IMR-90 (cell line): ENCODE measurements around the gene PFN1. TPM values are rescaled to one million over a fixed set of nuclear protein-coding genes. Genes with fewer than 3 reads are reported as not detected.

Source experiments
- ATAC-seq: fragments of 200-7000 bp; cut with Tn5 transposase; 2 replicates; pipeline ENCODE4 v1.9.1; 2020; ENCODE audit warnings: low read depth, mild to moderate bottlenecking, moderate library complexity
- BruUV-seq: library from RNA; stranded (reverse); fragments of 400-500 nt; replicated peaks from 2 replicates; lab custom pipeline; 2021; lab: Mats Ljungman, UMichigan
- CTCF ChIA-PET: fragments of 300-600 bp; formaldehyde crosslinking; extraction: SDS; loops from one replicate; lab custom pipeline; 2021; ENCODE audit warnings: antibody characterized with exemption; lab: Yijun Ruan, JAX
- POLR2A ChIA-PET: fragments of 300-600 bp; sonication (Branson Sonifier 250); formaldehyde crosslinking; loops from one replicate; lab custom pipeline; 2022; ENCODE audit warnings: antibody characterized with exemption; ENCODE audit not compliant: unreplicated experiment; lab: Charles Lee
- DNase-seq: peaks from one replicate; pipeline ENCODE4 v3.0.0; 2013
- H2AFZ ChIP-seq: replicated peaks from 2 replicates; pipeline ENCODE3; 2013; ENCODE audit warnings: low read length, mild to moderate bottlenecking; ENCODE audit not compliant: poor library complexity
- H2AK5ac ChIP-seq: 2 replicates; pipeline ENCODE4 v1.6.1; 2013; ENCODE audit warnings: low read depth, low read length, inconsistent platforms
- H2AK9ac ChIP-seq: replicated peaks from 2 replicates; pipeline ENCODE3; 2013; ENCODE audit warnings: mild to moderate bottlenecking, low read depth, low read length, moderate library complexity; ENCODE audit not compliant: poor library complexity
- H2BK120ac ChIP-seq: 2 replicates; pipeline ENCODE4 v1.6.1; 2013; ENCODE audit warnings: low read depth, low read length, inconsistent platforms
- H2BK15ac ChIP-seq: 3 replicates; pipeline ENCODE4 v1.6.1; 2013; ENCODE audit warnings: low read depth, low read length, inconsistent platforms
- H2BK20ac ChIP-seq: 2 replicates; pipeline ENCODE4 v1.6.1; 2013; ENCODE audit warnings: low read depth, mild to moderate bottlenecking, inconsistent platforms, low read length, moderate library complexity
- H2BK5ac ChIP-seq: 2 replicates; pipeline ENCODE4 v1.6.1; 2013; ENCODE audit warnings: mild to moderate bottlenecking, low read depth, low read length, inconsistent platforms; ENCODE audit not compliant: poor library complexity, severe bottlenecking
- H3K14ac ChIP-seq: replicated peaks from 2 replicates; pipeline ENCODE4 v1.6.1; 2013; ENCODE audit warnings: low read depth, low read length, inconsistent platforms
- H3K18ac ChIP-seq: 2 replicates; pipeline ENCODE4 v1.6.1; 2013; ENCODE audit warnings: low read depth, low read length, control low read depth
- H3K23ac ChIP-seq: 2 replicates; pipeline ENCODE4 v1.6.1; 2013; ENCODE audit warnings: low read depth, low read length, inconsistent platforms
- H3K27ac ChIP-seq: 2 replicates; pipeline ENCODE4 v1.5.1; 2013; ENCODE audit warnings: mild to moderate bottlenecking, control low read depth, low read length; ENCODE audit not compliant: insufficient read depth
- H3K27me3 ChIP-seq: 2 replicates; pipeline ENCODE4 v1.6.1; 2013; ENCODE audit warnings: low read length; ENCODE audit not compliant: control insufficient read depth, insufficient read depth
- H3K36me3 ChIP-seq: 2 replicates; pipeline ENCODE4 v1.6.1; 2013; ENCODE audit warnings: low read length, mixed read lengths; ENCODE audit not compliant: control insufficient read depth, insufficient read depth
- H3K4ac ChIP-seq: 2 replicates; pipeline ENCODE4 v1.6.1; 2013; ENCODE audit warnings: low read depth, low read length, inconsistent platforms
- H3K4me1 ChIP-seq: 2 replicates; pipeline ENCODE4 v1.6.1; 2013; ENCODE audit warnings: low read length, mixed read lengths; ENCODE audit not compliant: control insufficient read depth, insufficient read depth
- H3K4me2 ChIP-seq: 2 replicates; pipeline ENCODE4 v1.6.1; 2013; ENCODE audit warnings: low read depth, mild to moderate bottlenecking, control low read depth, low read length, moderate library complexity
- H3K4me3 ChIP-seq: 2 replicates; pipeline ENCODE4 v1.5.1; 2013; ENCODE audit warnings: low read depth, mild to moderate bottlenecking, control low read depth, low read length, moderate library complexity; ENCODE audit not compliant: insufficient read depth
- H3K56ac ChIP-seq: 2 replicates; pipeline ENCODE4 v1.6.1; 2013; ENCODE audit warnings: low read length, inconsistent platforms; ENCODE audit not compliant: insufficient read depth; ENCODE audit errors: extremely low read depth
- H3K79me1 ChIP-seq, 2 experiments: 2 replicates each; pipeline ENCODE4 v1.6.1; 2013; ENCODE audit warnings: low read length in 2 of 2, inconsistent platforms in 1 of 2, low read depth in 1 of 2
- H3K9ac ChIP-seq: 2 replicates; pipeline ENCODE4 v1.6.1; 2013; ENCODE audit warnings: low read depth, low read length, control low read depth
- H3K9me1 ChIP-seq: 2 replicates; pipeline ENCODE4 v1.6.1; 2013; ENCODE audit warnings: low read length, inconsistent platforms; ENCODE audit not compliant: insufficient read depth
- H3K9me3 ChIP-seq: 2 replicates; pipeline ENCODE4 v1.6.1; 2013; ENCODE audit warnings: low read length; ENCODE audit not compliant: control insufficient read depth, insufficient read depth
- H4K20me1 ChIP-seq: 2 replicates; pipeline ENCODE4 v1.6.1; 2013; ENCODE audit warnings: low read length, inconsistent platforms; ENCODE audit not compliant: insufficient read depth
- H4K5ac ChIP-seq: 2 replicates; pipeline ENCODE4 v1.6.1; 2013; ENCODE audit warnings: mild to moderate bottlenecking, low read depth, low read length, control low read depth
- H4K8ac ChIP-seq, 2 experiments: 2 replicates each; pipeline ENCODE4 v1.6.1; 2013; ENCODE audit warnings: low read depth in 2 of 2, low read length in 2 of 2, control low read depth in 1 of 2, inconsistent platforms in 1 of 2
- H4K91ac ChIP-seq: 2 replicates; pipeline ENCODE4 v1.6.1; 2013; ENCODE audit warnings: low read depth, low read length, inconsistent platforms; ENCODE audit not compliant: insufficient read depth
- BHLHE40 ChIP-seq: fragments of 150-350 bp; IDR thresholded peaks from 2 replicates; pipeline ENCODE4 v1.6.1; 2016; ENCODE audit warnings: mild to moderate bottlenecking, low read depth, low read length
- CEBPB ChIP-seq: IDR thresholded peaks from 2 replicates; pipeline ENCODE4 v1.6.1; 2012; ENCODE audit warnings: low read depth, low read length, improper control_type of control experiment
- FOS ChIP-seq: fragments of 150-350 bp; IDR thresholded peaks from 2 replicates; pipeline ENCODE4 v1.6.1; 2016; ENCODE audit warnings: low read depth, low read length
- MAZ ChIP-seq: IDR thresholded peaks from 2 replicates; pipeline ENCODE4 v1.6.1; 2012; ENCODE audit warnings: low read depth, mild to moderate bottlenecking, low read length, improper control_type of control experiment, moderate library complexity, borderline replicate concordance
- MXI1 ChIP-seq: IDR thresholded peaks from 2 replicates; pipeline ENCODE4 v1.6.1; 2012; ENCODE audit warnings: low read depth, mild to moderate bottlenecking, low read length, moderate library complexity, borderline replicate concordance
- NFE2L2 ChIP-seq: fragments of 150-350 bp; IDR thresholded peaks from 2 replicates; pipeline ENCODE4 v1.6.1; 2016; ENCODE audit warnings: low read depth, mild to moderate bottlenecking, low read length
- POLR2A ChIP-seq: IDR thresholded peaks from 2 replicates; pipeline ENCODE4 v1.6.1; 2012; ENCODE audit warnings: mild to moderate bottlenecking, low read depth, low read length
- RAD21 ChIP-seq: IDR thresholded peaks from 2 replicates; pipeline ENCODE4 v1.6.1; 2012; ENCODE audit warnings: low read length, improper control_type of control experiment
- RCOR1 ChIP-seq: IDR thresholded peaks from 2 replicates; pipeline ENCODE4 v1.6.1; 2012; ENCODE audit warnings: mild to moderate bottlenecking, low read length, improper control_type of control experiment; ENCODE audit not compliant: insufficient replicate concordance
- SMC3 ChIP-seq: fragments of 150-350 bp; IDR thresholded peaks from 2 replicates; pipeline ENCODE4 v1.6.1; 2016; ENCODE audit warnings: low read depth, mild to moderate bottlenecking, antibody characterized with exemption, low read length, moderate library complexity
- WGBS, 2 experiments: methylation state at CpG; one replicate each; pipeline versions ENCODE4 v1.1.5 to v1.1.7; 2013; ENCODE audit warnings: missing lambda C conversion rate in 2 of 2; ENCODE audit not compliant: insufficient read length in 1 of 2; ENCODE audit errors: extremely low coverage in 2 of 2; 5-methylcytosine and 5-hydroxymethylcytosine counted together
- dilution Hi-C: fragments of 300-500 bp; cut with HindIII; formaldehyde crosslinking; loops from one replicate; pipeline ENCODE4 v1.14.3; 2018; ENCODE audit warnings: low sequenced_read_pairs; ENCODE audit not compliant: unreplicated experiment
- in situ Hi-C: fragments of 300-500 bp; cut with MboI; formaldehyde crosslinking; loops from 3 replicates; pipeline ENCODE4 v1.14.3; 2019; ENCODE audit warnings: low sequenced_read_pairs, inconsistent platforms, mixed read lengths
- intact Hi-C: fragments of 100-400 bp; cut with micrococcal nuclease; formaldehyde crosslinking; loops from 2 replicates; pipeline ENCODE4 v1.10.0; 2022
- polyA plus RNA-seq, 3 experiments: library from polyadenylated mRNA; depleted of rRNA; stranded (reverse); fragments of >200 nt; gene quantifications; 2 replicates each; pipeline ENCODE4 v1.2.3, GENCODE V29; 2012; ENCODE audit warnings: low replicate concordance in 1 of 3
- total RNA-seq: library from RNA; depleted of rRNA; stranded (reverse); fragments of >200 nt; gene quantifications from 2 replicates; pipeline ENCODE4 v1.2.3, GENCODE V29; 2012

Gene PFN1
- total and polyA plus RNA-seq, 2 of the 4 experiments (the other 2 are of a cell fraction) = 348 to 1,671 TPM

GRCh38 chr17:4945176-4945943 is 3.0 kb downstream of the PFN1 start:
- no TSS peak for BruUV-seq
- no peak overlapping the region for H2BK120ac ChIP-seq
- H2BK20ac ChIP-seq = no peak overlapping the region
- peak overlapping the region; percentile 96 for H3K27ac ChIP-seq
- peak overlapping the region; percentile 65 for H3K23ac ChIP-seq
- H3K27me3 ChIP-seq = no peaks in the 10 kb centered on the region
- peaks cover 66% of the 10 kb centered on the region for H4K20me1 ChIP-seq
- peaks cover 9% of the 10 kb centered on the region; the same call in 1 of the 2 replicates for H3K9me1 ChIP-seq
- dilution Hi-C loops = no loop called here
- H3K36me3 ChIP-seq = peaks cover 41% of the 10 kb centered on the region
- WGBS, 2 experiments = 0 to 100% methylated on average over 1 of the region's 7 CpGs
- H3K79me1 ChIP-seq = peaks cover 12 to 47% of the 10 kb centered on the region in 2 experiments; a peak in 3 of 4 replicates
- in situ Hi-C loops = no loop called here
- H2BK5ac ChIP-seq = peak overlapping the region; percentile 98
- no peak overlapping the region for H4K91ac ChIP-seq
- peak; percentile 10 for ATAC-seq
- TF ChIP-seq NFE2L2 (0 out of 2 replicates have a peak, but pooled peaks have one; percentile 19), MXI1 (peak; percentile 62; the same call in 1 of the 2 replicates), RCOR1 (no peak), BHLHE40 (peak; percentile 57; the same call in 1 of the 2 replicates), POLR2A (peak; percentile 34), MAZ (peak; percentile 32; the same call in 1 of the 2 replicates), SMC3 (no peak), FOS (peak; percentile 98), CEBPB (peak; percentile 36; the same call in 1 of the 2 replicates), RAD21 (0 out of 2 replicates have a peak, but pooled peaks have one; percentile 8)
- H4K5ac ChIP-seq = no peak overlapping the region
- H3K4me2 ChIP-seq = peak overlapping the region; percentile 78
- peaks cover 16% of the 10 kb centered on the region for H3K4me1 ChIP-seq
- ChIA-PET CTCF (no interaction called here), POLR2A (interaction anchor here (0.7 to 2.2 kb wide), 3 partner anchors 22 to 52 kb away, joined by 3 to 6 read pairs (median 4); partner anchors contain the start of genes CAMTA2, INCA1 and SPAG7)
- H3K18ac ChIP-seq = no peak overlapping the region
- H3K14ac ChIP-seq = peak overlapping the region; percentile 95; the same call in 1 of the 2 replicates
- H3K9ac ChIP-seq = peak overlapping the region; percentile 97
- no peak overlapping the region; a peak in 1 of 4 replicates for H4K8ac ChIP-seq
- peak overlapping the region; percentile 46 for H2AK9ac ChIP-seq
- H3K4me3 ChIP-seq = no peak overlapping the region
- intact Hi-C loops = no loop called here
- DNase-seq = peak; percentile 93
- H3K9me3 ChIP-seq = no peaks in the 10 kb centered on the region
- H3K4ac ChIP-seq = peak overlapping the region; percentile 74
- peak overlapping the region; percentile 26; the same call in 1 of the 2 replicates for H3K56ac ChIP-seq
- H2BK15ac ChIP-seq = no peak overlapping the region
- no peak overlapping the region for H2AFZ ChIP-seq
- H2AK5ac ChIP-seq = peak overlapping the region; percentile 94
